HepG2 (cell line): ENCODE data around the gene PACS1. TPM values are rescaled to one million over a fixed set of nuclear protein-coding genes. Genes with fewer than 3 reads are reported as not detected.

Experiments used
- NFKB2 ChIP-seq: sonication (generic); formaldehyde crosslinking; IDR thresholded peaks from 2 replicates; pipeline ENCODE4 v1.4.0; 2020; ENCODE audit warnings: missing genetic modification reagents, borderline replicate concordance
- ZBTB20 ChIP-seq: sonication (generic); formaldehyde crosslinking; IDR thresholded peaks from 2 replicates; pipeline ENCODE4 v1.8.1; 2023; ENCODE audit warnings: missing genetic modification reagents, low read depth, mild to moderate bottlenecking, borderline replicate concordance
- ZBTB4 ChIP-seq: sonication (generic); formaldehyde crosslinking; IDR thresholded peaks from 2 replicates; pipeline ENCODE4 v1.4.0; 2020; ENCODE audit warnings: missing genetic modification reagents, mild to moderate bottlenecking, borderline replicate concordance
- ZNF512 ChIP-seq: sonication (generic); formaldehyde crosslinking; IDR thresholded peaks from 2 replicates; pipeline ENCODE4 v1.4.0; 2020; ENCODE audit warnings: mild to moderate bottlenecking, missing genetic modification reagents
- ZNF687 ChIP-seq: sonication (generic); formaldehyde crosslinking; IDR thresholded peaks from 2 replicates; pipeline ENCODE4 v1.5.1; 2020; ENCODE audit warnings: mild to moderate bottlenecking, missing genetic modification reagents, moderate library complexity
- polyA plus RNA-seq, 8 experiments: library from polyadenylated mRNA; depleted of rRNA in 3 of 8; stranded (reverse) in 7 of 8; unstranded in 1 of 8; fragments of >200 nt; fragmentation: Illumina TruSeq in 4 of 8; extraction: Trizol in 4 of 8; gene quantifications; 2 replicates each; pipeline versions ENCODE4 v1.2.1 to v1.2.3, GENCODE V29; 2011 to 2016; ENCODE audit warnings: low read depth in 4 of 8, missing spikeins in 1 of 8, mixed read lengths in 1 of 8; ENCODE audit not compliant: insufficient read depth in 1 of 8
- total RNA-seq, 5 experiments: library from RNA; depleted of rRNA; stranded (reverse); fragments of >200 nt; fragmentation: Illumina TruSeq; extraction: Trizol; gene quantifications; 2 replicates each; pipeline ENCODE4 v1.2.3, GENCODE V29; 2016; ENCODE audit warnings: low read depth in 1 of 5

Gene PACS1
- total and polyA plus RNA-seq, 2 of the 13 experiments (the other 11 are each of a cell fraction or from before 2014, with no cell fraction given): 7.6 to 8.6 TPM

GRCh38 chr11:66081505-66081904, 11.4 kb downstream of the PACS1 start (continued):
- TF ChIP-seq ZNF687 (no peak), ZBTB4 (CRISPR knock-in tag) (no peak), NFKB2 (CRISPR knock-in tag) (no peak), ZNF512 (CRISPR knock-in tag) (no peak), ZBTB20 (CRISPR knock-in tag) (no peak)
